GM21825 (cell line): ENCODE data around the gene THSD4.
"Not testable (repeated sequence)": the region's sequence is repeated elsewhere in the genome, so short reads cannot be mapped to it uniquely, and the experiment has no call there.

Source experiments
- ATAC-seq: cut with Tn5 transposase; IDR thresholded peaks from one replicate; pipeline ENCODE4 v1.9.1; 2021; ENCODE audit warnings: mild to moderate bottlenecking, moderate library complexity; ENCODE audit not compliant: unreplicated experiment

The THSD4 gene

GRCh38 chr15:71186267-71186666 is 71.0 kb downstream of the THSD4 start:
- ATAC-seq: no peak

- ATAC-seq: no peak
Measured at GRCh38 chr15:71187078-71187477, 71.8 kb downstream of the THSD4 start.

- no peak for ATAC-seq
Measured at GRCh38 chr15:71187526-71187925, 72.3 kb downstream of the THSD4 start.

- no peak for ATAC-seq
Measured at GRCh38 chr15:71189718-71190117, 74.4 kb downstream of the THSD4 start.

- no peak for ATAC-seq
Measured at GRCh38 chr15:71191296-71191695, 76.0 kb downstream of the THSD4 start.

GRCh38 chr15:71192816-71193215 is 77.5 kb downstream of the THSD4 start:
- no peak for ATAC-seq

- no peak for ATAC-seq
Measured at GRCh38 chr15:71194286-71194685, 79.0 kb downstream of the THSD4 start.

GRCh38 chr15:71195242-71195641 is 80.0 kb downstream of the THSD4 start:
- no peak for ATAC-seq

- ATAC-seq: no peak
Measured at GRCh38 chr15:71197620-71198019, 82.3 kb downstream of the THSD4 start.

GRCh38 chr15:71198846-71199245 is 83.6 kb downstream of the THSD4 start:
- ATAC-seq: no peak

GRCh38 chr15:71199384-71200351 is 84.4 kb downstream of the THSD4 start:
- ATAC-seq: no peak

- ATAC-seq: no peak
Measured at GRCh38 chr15:71201477-71201876, 86.2 kb downstream of the THSD4 start.

- ATAC-seq: no peak
Measured at GRCh38 chr15:71202712-71203111, 87.4 kb downstream of the THSD4 start.

GRCh38 chr15:71203586-71204474 is 88.6 kb downstream of the THSD4 start:
- ATAC-seq: no peak

GRCh38 chr15:71207141-71207540 is 91.9 kb downstream of the THSD4 start:
- ATAC-seq: no peak

- ATAC-seq: no peak
Measured at GRCh38 chr15:71212146-71212545, 96.9 kb downstream of the THSD4 start.

- not testable (repeated sequence) for ATAC-seq
Measured at GRCh38 chr15:71213943-71214342, 98.7 kb downstream of the THSD4 start.

- ATAC-seq: no peak
Measured at GRCh38 chr15:71215126-71215894, 100.0 kb downstream of the THSD4 start.

GRCh38 chr15:71218272-71218805 is 103.1 kb downstream of the THSD4 start:
- no peak for ATAC-seq

- ATAC-seq: no peak
Measured at GRCh38 chr15:71219101-71219500, 103.8 kb downstream of the THSD4 start.

GRCh38 chr15:71219645-71220044 is 104.4 kb downstream of the THSD4 start:
- ATAC-seq: no peak
